GM19467 (cell line): ENCODE data around the gene KIF13A.
"Not testable (repeated sequence)": the region's sequence is repeated elsewhere in the genome, so short reads cannot be mapped to it uniquely, and the experiment has no call there.

Experiments used
- ATAC-seq: cut with Tn5 transposase; IDR thresholded peaks from one replicate; pipeline ENCODE4 v1.9.1; 2021; ENCODE audit warnings: mild to moderate bottlenecking, moderate library complexity; ENCODE audit not compliant: unreplicated experiment

The KIF13A gene

DNA sequence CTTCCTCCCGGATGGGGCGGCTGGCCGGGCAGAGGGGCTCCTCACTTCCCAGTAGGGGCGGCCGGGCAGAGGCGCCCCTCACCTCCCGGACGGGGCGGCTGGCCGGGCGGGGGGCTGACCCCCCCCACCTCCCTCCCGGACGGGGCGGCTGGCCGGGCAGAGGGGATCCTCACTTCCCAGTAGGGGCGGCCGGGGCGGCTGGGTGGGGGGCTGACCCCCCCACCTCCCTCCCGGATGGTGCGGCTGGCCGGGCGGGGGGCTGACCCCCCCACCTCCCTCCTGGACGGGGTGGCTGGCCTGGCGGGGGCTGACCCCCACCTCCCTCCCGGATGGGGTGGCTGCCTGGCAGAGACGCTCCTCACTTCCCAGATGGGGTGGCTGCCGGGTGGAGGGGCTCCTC, 252.1 kb downstream of the KIF13A start:
- not testable (repeated sequence) for ATAC-seq

DNA sequence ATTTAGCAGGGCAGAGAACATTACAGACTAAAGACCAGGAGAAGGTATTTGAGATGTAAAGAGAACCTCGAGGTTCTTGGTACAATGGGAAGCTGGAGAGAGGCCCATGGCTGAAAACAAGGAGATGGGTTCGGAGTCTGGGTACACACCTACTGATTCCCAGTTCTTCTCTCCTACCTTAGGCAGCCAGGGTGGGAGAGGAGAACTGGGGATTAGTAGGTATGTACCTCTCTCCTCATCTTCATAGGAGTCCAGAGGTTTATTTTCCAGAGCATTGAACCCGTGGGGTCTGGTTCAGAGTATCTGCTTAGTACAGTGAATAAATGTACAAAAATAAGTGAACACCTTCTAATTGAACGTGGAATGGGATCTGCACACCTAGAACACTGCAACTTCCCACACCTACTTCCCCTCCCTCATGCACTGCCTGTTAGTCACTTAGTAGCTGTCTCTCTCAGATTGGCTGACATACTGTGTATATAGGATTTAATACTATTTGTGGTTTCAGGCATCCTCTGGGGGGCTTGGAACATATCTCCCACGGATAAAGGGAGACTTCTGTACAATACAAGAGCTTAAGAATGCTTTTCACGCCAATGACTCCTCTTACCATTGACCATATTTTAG, 257.2 kb downstream of the KIF13A start:
- ATAC-seq: no peak

DNA sequence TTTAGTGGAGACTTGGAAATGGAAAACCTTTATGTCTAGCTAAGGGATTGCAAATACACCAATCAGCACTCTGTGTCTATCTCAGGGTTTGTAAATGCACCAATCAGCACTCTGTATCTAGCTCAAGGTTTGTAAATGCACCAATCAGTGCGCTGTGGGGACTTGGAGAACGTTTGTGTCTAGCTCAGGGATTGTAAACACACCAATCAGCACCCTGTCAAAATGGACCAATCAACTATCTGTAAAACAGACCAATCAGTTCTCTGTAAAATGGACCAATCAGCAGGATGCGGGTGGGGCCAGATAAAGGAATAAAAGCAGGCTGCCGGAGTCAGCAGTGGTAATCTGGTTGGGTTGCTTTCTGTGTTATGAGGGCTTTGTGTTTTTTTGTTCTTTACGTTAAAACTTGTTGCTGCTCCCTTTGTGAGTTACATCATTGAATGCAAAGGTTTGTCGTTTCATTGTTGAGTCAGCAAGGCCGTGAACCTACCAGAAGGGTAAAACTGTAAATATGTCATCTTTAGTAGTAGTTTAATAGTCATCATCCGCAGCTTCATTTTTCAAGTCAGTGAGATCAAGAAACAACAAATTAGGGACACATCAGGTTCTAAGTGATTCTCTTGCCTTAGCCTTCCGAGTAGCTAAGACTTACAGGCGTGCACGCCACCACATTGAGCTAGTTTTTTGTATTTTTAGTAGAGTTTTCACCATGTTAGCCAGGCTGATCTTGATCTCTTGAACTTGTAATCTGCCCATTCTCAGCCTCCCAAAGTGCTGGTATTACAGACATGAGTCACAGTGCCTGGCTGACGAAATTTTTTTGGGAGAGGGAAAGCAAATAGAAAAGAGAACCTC, 258.0 kb downstream of the KIF13A start:
- no peak for ATAC-seq

DNA sequence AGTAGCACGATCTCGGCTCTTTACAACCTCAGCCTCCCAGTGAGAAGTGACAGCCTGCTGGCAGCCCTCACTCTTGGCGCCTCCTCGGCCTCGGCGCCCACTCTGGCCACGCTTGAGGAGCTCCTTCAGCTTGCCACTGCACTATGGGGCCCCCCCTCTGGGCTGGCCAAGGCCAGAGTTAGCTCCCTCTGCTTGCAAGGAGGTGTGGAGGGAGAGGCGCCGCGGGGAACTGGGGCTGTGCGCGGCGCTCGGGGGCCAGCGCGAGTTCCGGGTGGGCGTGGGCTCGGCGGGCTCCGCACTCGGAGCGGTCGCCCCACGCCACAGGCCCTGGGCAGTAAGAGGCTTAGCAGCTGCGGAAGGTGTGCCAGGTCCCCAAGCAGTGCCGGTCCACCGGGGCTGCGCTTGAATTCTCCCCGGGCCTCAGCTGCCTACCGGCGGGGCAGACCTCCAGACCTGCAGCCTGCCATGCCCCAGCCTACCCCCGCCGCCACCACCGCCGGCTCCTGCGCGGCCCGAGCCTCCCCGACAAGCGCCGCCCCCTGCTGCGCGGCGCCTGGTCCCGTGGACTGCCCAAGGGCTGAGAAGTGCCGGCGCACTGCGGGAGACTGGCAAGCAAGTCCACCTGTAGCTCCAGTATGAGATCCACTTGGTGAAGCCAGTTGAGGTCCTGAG, 258.7 kb downstream of the KIF13A start:
- ATAC-seq: no peak

DNA sequence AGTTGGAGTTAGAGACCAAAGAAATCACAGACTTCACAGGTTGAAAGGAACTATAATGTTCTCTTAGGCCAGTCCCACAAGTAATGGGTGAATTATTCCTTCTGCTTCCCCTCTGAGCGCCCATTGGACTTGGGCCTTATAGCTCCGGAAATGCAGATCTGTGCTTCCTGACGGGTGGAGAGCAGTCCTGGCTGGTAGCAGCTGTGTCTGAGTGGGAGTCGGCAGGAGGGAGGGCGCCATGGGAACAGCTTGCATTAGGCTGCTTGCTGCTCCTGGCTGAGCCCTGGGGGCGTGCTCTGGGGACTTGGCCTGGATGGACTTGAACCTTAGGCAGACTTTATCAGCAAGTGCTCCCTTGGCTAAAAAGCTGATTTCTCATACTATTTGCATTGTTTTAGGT, 262.4 kb downstream of the KIF13A start:
- ATAC-seq: no peak

DNA sequence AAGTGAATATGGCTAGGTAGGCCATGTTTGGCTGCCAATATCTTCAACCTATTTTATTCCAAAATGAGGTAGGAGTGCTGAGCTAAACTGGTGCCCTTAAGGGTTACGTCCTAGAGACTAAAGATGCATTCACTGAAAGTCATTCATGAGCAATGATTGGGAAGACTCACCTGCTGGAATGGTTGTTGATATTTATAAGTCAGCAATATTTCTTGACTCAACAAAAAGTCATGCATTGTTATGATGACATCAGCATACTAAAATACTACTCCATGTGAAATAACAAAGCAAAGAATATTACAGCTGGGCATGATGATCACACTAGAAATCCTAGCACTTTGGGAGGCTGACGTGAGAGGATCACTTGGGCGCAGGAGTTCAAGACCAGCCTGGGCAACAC, 263.1 kb downstream of the KIF13A start:
- ATAC-seq: no peak

DNA sequence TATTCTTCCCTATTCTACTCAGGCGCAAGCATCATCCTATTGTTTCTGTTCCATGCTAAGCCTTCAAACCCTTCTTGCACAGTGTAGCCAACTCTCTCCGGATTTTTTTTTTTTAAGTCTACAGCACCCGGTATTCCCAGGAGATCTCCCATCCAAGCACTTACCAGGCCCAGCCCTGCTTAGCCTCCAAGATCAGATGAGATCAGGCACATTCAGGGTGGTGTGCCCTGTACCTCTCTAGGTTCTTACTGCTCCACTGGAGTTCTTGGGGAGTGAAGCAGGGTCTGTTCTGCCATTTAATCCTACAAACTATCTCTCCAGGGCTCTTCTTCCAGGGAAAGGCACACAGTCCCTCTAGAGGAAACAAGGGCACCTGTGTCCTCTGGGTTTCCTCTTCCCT, 265.8 kb downstream of the KIF13A start:
- ATAC-seq: no peak

DNA sequence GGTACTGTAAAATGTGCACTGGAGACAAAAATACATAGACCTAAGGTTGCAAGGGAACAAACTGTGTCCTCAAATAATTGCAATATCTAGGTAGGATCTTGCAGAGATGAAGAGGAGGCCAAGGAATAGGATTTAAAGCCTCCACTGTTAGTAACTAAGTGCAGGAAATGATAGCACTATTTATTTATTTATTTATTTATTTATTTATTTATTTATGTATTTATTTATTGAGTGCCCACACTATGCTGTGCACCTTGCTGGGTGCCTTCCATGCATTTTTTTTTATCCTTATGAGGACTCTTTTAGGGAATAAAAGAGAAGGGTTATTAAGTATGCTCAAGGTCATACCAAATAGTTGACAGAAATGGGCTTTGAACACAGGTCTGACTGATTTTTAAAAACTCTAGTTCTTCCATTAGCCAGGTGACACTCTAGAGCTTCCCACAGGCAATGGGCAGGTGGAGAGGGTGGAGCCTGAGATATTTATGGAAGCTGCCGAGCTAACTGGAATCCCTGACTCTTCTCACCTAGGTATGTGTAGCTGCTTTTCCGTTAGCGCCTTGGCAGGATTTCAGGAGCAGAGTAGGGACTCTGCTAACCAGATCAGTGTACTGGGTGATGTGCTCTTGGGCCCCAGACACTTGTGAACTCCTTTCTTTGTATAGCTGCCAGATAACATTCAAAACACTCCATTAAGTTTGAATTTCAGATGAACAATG, 268.0 kb downstream of the KIF13A start:
- ATAC-seq: no peak

DNA sequence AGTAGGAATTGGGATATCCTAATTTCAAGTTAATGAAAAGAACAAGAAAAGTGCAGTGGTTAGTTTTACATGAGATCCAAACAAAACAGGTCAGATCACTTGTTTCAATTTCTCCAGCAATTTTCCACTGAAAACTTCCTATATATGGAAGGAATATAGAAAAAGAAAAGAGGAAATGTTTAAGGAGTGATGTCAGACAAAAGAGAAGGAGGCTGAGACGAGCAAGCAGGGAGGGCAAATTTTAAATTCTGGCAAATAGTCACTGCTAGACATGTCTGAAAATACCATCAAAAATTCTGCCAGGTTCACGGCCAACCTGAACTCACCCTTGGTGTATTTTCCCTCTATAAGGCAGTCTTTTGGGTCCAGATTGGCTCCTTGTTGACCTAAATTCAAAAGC, 271.2 kb downstream of the KIF13A start:
- no peak for ATAC-seq

DNA sequence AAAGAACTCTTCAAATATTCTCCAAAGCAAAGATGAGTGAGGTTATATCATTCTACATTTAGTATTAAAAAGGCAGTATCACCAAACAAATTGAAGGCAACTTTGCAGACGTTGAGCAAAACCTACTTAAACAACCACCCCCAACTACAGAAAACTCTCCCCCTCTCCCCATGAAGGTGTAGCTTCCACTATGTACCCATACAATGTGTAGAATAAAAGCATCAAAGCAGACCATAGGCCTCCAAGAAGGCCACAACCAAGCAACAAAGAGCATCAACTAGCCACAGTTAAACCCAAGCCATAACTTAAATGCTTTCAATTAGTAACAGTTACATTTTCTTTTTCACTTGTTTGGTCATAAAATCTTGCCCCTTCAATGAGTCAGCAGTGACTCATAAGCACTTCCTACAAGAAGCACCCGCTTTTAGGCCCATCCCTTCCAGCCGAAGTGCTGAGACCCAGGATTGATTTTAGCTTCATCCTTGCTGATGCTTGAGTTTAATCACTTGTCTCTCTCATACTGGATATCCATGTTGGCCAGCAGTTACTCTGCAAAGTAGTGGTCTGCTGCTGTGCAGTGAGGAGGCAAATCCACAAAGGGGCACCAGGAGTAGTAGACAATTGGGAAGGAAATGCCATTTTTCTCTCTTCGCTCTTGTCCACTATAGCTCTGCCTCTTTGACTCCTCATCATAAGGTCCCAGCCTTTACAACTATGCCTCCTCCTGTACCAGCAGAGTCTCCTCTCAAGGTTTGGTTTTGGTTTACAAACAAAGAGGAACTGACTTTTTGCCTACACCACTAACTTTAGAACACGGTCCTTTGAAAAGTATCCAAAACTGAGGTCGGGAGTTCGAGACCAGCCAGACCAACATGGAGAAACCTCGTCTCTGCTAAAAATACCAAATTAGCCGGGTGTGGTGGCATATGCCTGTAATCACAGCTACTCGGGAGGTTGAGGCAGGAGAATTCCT, 272.3 kb downstream of the KIF13A start:
- ATAC-seq: no peak

DNA sequence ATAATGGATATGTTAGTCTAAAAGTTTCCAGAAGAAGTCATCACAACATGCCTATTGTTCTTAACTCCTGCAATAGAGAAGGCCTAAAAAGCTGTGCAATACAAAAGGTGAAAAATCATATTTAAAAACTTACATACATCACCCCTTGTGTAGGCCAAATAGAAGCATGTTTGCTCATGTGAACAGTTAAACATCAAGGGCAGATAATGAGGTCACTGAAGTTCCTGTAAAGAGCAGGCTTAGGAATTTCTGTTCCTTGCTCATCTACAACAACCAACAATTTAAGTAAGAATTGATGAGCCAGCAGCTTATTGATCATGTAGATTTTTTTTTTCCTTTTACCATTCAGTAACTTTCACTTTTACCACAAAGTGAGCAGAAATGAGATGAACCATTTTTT, 273.3 kb downstream of the KIF13A start:
- no peak for ATAC-seq

DNA sequence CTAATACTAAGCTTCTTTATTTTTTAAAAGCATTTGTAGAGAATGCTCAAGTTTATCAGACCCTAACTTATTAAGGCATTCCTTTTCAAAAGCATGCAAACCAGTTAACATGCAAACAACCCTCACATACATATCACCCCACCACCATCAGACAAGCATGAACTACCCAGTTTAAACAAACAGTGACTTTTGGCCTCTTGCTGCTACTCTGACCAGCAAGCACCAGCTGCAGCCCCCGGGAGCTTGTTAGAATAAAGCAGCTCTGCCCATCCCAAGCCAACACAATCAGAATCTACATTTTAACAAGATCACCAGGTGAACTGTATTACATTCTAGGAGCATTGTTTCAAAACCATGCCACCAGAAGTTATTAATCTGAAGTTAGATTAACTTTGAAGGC, 274.9 kb downstream of the KIF13A start:
- ATAC-seq: no peak

DNA sequence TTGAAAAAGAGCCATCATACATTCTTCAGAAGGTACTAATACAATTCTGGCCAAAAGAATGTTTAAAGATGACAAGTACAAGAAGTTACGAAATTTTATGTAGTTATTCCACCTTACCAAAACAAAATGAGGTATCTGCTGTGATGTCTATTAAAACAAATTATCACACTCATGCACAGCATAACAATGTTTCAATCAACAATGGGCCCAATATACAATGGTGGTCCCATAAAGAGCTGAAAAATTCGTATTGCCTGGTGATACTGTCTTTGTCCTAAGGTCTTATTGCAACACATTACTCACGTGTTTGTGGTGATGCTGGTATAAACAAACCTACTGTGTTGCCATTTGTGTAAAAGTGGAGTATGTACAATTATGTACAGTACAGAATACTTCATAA, 277.1 kb downstream of the KIF13A start:
- ATAC-seq: no peak

DNA sequence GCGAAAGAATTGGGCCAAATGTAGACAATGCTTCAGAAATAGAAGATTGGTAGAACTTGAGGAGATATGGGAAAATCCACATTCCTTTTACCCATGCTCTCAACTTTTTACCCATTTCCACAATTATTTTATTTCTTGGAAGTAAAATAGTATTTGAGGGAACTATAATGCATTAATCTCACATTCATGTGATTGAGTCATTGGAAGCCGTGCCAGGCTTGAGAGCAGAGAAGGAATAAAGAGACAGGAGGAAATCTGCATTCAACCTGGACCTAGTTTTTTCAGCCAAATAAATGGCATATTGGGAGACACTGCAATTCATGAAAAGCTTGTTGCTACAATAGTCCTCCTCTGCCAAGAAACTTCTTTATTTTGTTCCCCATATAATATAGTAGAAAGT, 278.0 kb downstream of the KIF13A start:
- ATAC-seq: no peak
